ENCODE data around the gene ZNF549.
"Not testable (repeated sequence)": the region's sequence is repeated elsewhere in the genome, so short reads cannot be mapped to it uniquely, and the experiment has no call there.

The ZNF549 gene

GRCh38 chr19:57527136-57527881, at the start of gene ZNF549:
Gene ZNF549 (plus strand): TSS chr19:57527356. CDS start chr19:57527574, 218 bp downstream.
- peak; percentile 91 to 93 for DNase-seq

DNA sequence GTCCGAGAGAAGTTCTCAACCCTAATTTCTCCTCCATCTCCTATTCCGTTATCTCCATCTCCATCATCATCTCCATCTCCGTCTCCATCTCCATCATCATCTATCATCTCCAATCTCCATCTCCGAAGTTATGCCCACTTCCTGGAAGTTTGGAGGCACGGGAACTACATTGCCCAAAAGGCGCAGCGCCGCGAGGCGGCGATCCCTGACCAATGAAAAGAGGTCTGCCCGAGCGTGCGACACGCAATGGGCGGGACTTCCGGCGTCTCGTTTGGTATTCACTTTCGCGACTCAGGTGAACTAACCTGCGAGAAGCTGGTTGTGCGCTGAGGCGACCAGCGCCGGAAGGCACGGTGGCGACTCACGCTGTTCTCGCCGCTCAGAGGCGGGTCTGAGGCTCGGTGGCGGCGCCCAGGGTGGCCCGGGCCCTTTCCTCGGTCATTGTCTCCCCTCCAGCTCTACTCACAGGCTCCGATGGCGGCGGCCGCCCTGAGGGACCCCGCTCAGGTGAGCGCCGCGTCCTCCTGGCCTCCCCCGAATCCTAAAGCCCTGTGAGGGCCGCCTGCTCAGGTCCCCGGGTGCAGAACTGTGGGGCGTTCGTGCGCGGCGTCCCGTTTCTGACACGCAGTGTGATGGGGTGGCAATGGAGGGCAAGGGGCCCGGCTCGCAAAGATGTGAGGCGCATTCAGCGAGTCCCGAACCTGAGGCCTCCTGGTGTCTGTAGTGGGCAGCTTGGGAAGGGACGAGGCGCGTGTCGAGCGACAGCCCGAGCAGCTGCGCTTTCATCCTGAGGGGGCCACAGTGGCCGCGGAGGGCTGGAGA, 39.5 kb upstream of the ZNF549 start, which contains the start of gene ZNF419:
TSS of gene ZNF419 (plus strand) at position 274 of the 822 bp plus-strand sequence. CDS start at position 475, 201 bp downstream.
- peak; percentile 94 for DNase-seq

DNA sequence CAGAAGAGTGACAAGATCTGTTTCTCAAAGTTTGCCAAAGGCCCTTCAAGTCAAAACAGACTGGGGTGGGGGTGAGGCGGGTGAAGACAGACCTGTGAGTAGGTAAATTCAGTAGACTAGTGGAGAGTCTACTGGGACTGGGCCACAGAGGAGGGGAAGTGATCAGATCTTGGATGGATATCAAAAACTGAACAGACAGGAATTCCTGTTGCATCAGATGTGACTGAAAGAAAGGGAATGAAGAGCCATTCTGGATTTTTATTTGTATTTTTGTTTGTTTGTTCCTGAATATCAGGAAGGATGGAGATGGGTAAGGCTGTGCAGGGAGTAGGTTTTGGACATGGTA, 38.9 kb upstream of the ZNF549 start:
- not testable (repeated sequence) for DNase-seq

DNA sequence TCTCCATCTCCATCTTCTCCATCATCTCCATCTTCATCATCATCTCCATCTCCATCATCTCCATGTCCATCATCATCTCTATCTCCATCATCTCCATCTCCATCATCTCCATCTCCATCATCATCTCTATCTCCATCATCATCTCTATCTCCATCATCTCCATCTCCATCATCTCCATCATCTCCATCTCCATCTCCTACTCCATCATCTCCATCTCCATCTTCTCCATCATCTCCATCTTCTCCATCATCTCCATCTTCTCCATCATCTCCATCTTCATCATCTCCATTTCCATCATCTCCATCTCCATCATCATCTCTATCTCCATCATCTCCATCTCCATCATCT, 27.9 kb upstream of the ZNF549 start:
- not testable (repeated sequence) for DNase-seq

DNA sequence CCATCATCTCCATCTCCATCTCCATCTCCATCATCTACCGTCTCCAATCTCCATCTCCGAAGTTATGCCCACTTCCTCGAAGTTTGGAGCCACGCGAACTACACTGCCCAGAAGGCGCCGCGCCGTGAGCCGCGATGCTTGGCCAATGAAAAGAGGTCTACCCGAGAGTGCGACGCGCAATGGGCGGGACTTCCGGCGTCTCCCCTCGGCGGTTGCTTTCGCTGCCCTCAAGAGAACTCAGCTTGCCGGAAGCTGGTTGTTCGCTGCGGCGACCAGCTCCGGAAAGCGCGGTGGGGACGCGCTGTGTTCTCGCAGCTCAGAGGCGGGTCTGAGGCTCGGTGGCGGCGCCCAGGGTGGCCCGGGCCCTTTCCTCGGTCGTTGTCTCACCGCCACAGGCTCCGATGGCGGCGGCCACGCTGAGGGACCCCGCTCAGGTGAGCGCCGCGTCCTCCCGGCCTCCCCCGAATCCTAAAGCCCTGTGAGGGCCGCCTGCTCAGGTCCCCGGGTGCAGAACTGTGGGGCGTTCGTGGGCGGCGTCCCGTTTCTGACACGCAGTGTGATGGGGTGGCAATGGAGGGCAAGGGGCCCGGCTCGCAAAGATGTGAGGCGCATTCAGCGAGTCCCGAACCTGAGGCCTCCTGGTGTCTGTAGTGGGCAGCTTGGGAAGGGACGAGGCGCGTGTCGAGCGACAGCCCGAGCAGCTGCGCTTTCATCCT, 27.3 kb upstream of the ZNF549 start, which contains the start of gene ZNF773:
TSS of gene ZNF773 (plus strand) at position 259 of the 716 bp plus-strand sequence. CDS start at position 402, 143 bp downstream.
- peak; percentile 96 to 97 for DNase-seq

DNA sequence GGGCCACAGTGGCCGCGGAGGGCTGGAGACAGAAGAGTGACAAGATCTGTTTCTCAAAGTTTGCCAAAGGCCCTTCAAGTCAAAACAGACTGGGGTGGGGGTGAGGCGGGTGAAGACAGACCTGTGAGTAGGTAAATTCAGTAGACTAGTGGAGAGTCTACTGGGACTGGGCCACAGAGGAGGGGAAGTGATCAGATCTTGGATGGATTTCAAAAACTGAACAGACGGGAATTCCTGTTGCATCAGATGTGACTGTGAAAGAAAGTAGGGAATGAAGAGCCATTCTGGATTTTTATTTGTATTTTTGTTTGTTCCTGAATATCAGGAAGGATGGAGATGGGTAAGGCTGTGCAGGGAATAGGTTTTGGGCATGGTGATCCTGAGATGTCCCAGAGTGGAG, 26.8 kb upstream of the ZNF549 start:
- not testable (repeated sequence) for DNase-seq

- no peak for DNase-seq
Measured at GRCh38 chr19:57506163-57506562, 21.0 kb upstream of the ZNF549 start.

GRCh38 chr19:57511484-57511883, 15.7 kb upstream of the ZNF549 start:
- no peak for DNase-seq

DNA sequence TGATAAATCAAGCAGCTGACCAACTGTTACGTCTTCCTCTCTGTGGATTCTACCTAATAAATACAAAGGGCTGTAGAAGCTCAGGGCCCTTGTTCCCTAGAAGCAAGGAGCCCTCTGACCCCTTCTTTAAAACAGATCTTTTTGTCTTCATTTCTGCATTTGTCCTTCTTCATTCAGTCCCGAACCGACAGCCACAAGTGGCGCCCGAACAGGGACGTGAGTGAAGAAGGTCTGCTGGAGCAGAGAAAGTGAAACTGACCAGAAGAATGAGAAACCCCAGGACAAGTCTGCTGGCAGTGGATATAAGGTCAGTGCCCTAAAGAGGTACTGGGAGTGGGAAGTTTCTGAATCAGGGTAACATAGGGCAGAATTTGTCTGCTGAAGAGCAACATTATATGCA, 14.3 kb upstream of the ZNF549 start:
- DNase-seq, result no peak

GRCh38 chr19:57515255-57515654, 11.9 kb upstream of the ZNF549 start:
- DNase-seq, result no peak

- not testable (repeated sequence) for DNase-seq
Measured at GRCh38 chr19:57518021-57518420, 9.1 kb upstream of the ZNF549 start.

- DNase-seq, result no peak
Measured at GRCh38 chr19:57537953-57538547, 10.9 kb downstream of the ZNF549 start.

GRCh38 chr19:57546513-57546912, 19.4 kb downstream of the ZNF549 start:
- no peak for DNase-seq

DNA sequence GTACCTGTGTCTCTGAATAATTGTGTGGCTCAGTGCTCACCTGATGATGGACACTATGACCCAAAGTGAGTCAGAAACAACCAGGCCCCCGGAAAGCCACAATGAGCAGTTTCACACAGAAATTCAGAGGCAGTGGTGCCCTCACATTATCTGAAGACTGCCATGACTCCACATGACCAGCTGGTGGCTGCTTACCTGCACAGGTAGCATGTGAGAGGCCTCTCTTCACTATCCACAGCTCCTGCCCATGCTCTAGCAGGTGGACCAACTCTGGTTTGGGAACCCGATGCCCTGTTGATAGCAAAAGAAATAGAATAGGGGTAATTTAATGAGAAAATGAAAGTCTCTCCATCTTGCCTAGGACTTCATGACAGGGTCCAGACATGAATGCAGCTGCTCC, 25.3 kb downstream of the ZNF549 start:
- DNase-seq, result no peak

DNA sequence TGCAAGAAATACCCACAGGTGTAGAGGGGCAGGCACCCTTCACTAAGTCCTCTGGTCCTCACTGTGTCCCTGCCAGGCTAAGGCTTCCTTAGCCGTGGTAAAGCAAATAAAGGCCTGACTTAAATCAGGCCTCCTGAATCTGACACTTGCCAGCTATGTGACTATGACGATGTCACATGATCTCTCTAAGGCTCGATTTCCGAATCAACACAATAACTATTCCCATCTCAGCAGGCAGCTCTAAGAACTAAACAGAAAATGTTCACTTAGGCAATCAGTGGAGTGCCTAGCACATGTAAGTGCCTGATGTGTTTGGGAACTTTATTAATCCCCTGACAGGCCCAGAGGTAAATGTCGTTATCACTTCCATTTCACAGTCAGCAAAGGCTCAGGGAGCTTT, 30.5 kb downstream of the ZNF549 start:
- DNase-seq, result no peak

DNA sequence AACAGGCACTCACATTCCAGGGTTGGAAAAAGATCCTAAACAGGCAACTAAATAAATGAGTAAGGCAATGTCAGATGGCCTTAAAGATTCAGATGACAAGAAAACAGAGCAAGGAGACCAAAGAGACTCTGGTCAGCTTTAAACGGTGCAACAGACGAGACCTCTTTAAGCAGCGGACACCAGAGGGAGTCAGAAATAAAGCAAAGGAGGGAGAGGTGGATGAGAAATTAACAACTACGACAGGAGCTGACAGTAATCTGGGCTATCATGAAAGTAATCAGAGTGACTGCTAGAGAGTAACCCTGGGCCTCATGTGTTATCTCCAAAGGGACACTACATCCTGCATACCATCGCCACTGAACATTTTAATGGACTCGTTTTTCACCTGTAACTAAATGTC, 31.4 kb downstream of the ZNF549 start:
- DNase-seq, result no peak

GRCh38 chr19:57559008-57559403, 31.9 kb downstream of the ZNF549 start:
- peak in 1 of 2 donors; percentile 1 for DNase-seq

GRCh38 chr19:57559404-57560025, 32.4 kb downstream of the ZNF549 start, which contains the start of gene ZNF550:
Gene ZNF550 (minus strand): TSS chr19:57559863. CDS start chr19:57559682, 181 bp downstream.
- DNase-seq, result peak; percentile 88 to 89

DNA sequence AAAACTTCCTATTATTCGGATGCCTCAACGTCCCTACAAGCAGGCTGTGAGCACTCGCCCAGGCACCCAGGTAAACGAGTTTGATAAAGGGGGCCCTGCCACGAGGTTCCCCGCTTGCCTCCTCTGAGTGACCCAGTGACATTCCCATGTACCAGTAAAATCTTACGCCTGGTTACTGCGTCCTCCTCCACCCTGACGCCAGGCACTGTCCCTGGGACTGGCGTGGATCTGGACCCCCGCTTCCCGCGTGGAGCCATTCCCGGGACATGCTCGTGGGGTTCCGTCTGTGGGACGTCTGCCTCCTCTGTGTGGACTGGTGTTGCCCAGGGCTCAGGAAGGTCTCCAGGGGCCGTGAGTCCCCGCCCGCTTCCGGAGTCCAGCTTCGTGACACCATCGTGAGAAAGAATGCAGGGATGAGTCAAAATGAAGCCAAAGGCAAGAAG, 32.9 kb downstream of the ZNF549 start:
- no peak for DNase-seq

DNA sequence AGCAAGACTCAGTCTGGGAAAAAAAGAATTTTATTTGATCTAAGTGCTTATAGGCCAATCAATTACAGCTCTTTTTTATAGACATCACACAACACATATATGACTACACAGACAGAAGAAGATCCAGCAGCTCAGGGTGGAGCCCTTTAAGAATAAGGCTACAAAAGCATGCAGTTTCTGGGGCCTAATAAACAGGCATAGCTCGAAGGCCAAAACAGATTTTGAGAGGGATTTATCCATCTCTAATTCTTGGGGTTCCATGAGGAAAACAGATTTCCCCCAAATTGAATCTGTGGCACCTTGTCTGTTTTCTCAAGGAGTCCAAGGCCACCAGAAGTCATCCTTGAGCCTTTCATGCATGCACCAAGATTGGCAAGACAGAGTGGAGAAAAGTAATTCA, 36.4 kb downstream of the ZNF549 start:
- DNase-seq, result no peak

GRCh38 chr19:57566396-57567265, 39.5 kb downstream of the ZNF549 start:
- peak in 1 of 2 donors; percentile 2 for DNase-seq
